ENCODE measurements around the gene MYG1. TPM values are rescaled to one million over a fixed set of nuclear protein-coding genes. Genes with fewer than 3 reads are reported as not detected.

The MYG1 gene
- total and polyA plus RNA-seq, 2 of the 13 experiments (the other 11 are each of a cell fraction or from before 2014, with no cell fraction given) = 38.6 to 58.0 TPM

DNA sequence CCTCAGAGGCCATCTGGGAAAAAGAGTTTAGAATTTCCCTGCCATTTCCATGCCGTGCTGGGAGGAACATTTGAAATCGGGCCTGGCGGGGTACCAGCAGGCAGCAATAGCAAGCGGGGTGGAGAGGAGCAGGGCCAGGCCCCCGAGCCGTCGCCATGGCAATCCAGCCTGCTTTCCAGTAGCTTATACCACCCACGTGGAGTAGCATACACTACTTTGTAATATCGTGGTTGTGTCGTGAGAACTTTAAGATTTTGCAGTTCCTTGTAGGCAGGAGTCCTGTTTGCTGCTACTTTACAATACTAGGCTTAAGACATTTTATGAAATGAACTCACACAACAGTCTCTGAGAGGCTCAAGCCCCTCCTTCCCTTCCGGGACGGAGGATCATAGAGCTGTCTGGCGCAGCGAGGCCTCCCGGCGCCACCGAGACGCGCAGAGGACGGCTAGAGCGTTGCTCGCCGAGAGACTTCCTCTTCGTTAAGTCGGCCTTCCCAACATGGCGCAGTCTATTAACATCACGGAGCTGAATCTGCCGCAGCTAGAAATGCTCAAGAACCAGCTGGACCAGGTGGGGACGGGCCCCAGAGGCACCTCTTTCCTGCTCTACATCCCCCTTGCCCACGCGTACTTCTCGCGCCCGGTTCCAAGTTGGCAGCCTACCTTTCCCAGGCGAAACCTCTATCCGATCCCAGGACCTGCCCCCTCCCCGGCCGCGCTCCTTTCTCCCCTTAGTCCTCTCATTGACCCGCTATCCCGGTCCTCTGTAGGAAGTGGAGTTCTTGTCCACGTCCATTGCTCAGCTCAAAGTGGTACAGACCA lies 4.2 kb upstream of the MYG1 start, which contains the start of gene PFDN5 (continued):
- TF ChIP-seq, protein P1, sequence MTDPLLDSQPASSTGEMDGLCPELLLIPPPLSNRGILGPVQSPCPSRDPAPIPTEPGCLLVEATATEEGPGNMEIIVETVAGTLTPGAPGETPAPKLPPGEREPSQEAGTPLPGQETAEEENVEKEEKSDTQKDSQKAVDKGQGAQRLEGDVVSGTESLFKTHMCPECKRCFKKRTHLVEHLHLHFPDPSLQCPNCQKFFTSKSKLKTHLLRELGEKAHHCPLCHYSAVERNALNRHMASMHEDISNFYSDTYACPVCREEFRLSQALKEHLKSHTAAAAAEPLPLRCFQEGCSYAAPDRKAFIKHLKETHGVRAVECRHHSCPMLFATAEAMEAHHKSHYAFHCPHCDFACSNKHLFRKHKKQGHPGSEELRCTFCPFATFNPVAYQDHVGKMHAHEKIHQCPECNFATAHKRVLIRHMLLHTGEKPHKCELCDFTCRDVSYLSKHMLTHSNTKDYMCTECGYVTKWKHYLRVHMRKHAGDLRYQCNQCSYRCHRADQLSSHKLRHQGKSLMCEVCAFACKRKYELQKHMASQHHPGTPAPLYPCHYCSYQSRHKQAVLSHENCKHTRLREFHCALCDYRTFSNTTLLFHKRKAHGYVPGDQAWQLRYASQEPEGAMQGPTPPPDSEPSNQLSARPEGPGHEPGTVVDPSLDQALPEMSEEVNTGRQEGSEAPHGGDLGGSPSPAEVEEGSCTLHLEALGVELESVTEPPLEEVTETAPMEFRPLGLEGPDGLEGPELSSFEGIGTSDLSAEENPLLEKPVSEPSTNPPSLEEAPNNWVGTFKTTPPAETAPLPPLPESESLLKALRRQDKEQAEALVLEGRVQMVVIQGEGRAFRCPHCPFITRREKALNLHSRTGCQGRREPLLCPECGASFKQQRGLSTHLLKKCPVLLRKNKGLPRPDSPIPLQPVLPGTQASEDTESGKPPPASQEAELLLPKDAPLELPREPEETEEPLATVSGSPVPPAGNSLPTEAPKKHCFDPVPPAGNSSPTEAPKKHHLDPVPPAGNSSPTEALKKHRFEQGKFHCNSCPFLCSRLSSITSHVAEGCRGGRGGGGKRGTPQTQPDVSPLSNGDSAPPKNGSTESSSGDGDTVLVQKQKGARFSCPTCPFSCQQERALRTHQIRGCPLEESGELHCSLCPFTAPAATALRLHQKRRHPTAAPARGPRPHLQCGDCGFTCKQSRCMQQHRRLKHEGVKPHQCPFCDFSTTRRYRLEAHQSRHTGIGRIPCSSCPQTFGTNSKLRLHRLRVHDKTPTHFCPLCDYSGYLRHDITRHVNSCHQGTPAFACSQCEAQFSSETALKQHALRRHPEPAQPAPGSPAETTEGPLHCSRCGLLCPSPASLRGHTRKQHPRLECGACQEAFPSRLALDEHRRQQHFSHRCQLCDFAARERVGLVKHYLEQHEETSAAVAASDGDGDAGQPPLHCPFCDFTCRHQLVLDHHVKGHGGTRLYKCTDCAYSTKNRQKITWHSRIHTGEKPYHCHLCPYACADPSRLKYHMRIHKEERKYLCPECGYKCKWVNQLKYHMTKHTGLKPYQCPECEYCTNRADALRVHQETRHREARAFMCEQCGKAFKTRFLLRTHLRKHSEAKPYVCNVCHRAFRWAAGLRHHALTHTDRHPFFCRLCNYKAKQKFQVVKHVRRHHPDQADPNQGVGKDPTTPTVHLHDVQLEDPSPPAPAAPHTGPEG (CRISPR knock-in tag; IDR thresholded peaks at IDR 0.05) = peak; percentile 70; the same call in 1 of the 2 replicates
- TF ChIP-seq, protein P2, sequence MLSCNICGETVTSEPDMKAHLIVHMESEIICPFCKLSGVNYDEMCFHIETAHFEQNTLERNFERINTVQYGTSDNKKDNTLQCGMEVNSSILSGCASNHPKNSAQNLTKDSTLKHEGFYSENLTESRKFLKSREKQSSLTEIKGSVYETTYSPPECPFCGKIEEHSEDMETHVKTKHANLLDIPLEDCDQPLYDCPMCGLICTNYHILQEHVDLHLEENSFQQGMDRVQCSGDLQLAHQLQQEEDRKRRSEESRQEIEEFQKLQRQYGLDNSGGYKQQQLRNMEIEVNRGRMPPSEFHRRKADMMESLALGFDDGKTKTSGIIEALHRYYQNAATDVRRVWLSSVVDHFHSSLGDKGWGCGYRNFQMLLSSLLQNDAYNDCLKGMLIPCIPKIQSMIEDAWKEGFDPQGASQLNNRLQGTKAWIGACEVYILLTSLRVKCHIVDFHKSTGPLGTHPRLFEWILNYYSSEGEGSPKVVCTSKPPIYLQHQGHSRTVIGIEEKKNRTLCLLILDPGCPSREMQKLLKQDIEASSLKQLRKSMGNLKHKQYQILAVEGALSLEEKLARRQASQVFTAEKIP (CRISPR knock-in tag; IDR thresholded peaks at IDR 0.05; ENCODE audit: borderline replicate concordance) = no peak
- peak; percentile 89 for TF ChIP-seq ZFY (CRISPR knock-in tag; IDR thresholded peaks at IDR 0.05)
- no peak for TF ChIP-seq NFE2L2 (IDR thresholded peaks at IDR 0.05; ENCODE audit: low read length)
- no peak for TF ChIP-seq IKZF1 (IDR thresholded peaks at IDR 0.05)
- no peak for TF ChIP-seq CC2D1A (CRISPR knock-in tag; IDR thresholded peaks at IDR 0.05)
- peak; percentile 93 for TF ChIP-seq KMT2B (CRISPR knock-in tag; IDR thresholded peaks at IDR 0.05)
- TF ChIP-seq AHR (CRISPR knock-in tag; IDR thresholded peaks at IDR 0.05) = 0 out of 2 replicates have a peak, but pooled peaks have one; percentile 69
- no peak for TF ChIP-seq ZNF432 (CRISPR knock-in tag; IDR thresholded peaks at IDR 0.05; ENCODE audit: borderline replicate concordance)
- TF ChIP-seq, protein P3, sequence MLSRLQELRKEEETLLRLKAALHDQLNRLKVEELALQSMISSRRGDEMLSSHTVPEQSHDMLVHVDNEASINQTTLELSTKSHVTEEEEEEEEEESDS (CRISPR knock-in tag; IDR thresholded peaks at IDR 0.05; ENCODE audit: borderline replicate concordance) = no peak; the same call in 1 of the 2 replicates
- TF ChIP-seq, protein P4, sequence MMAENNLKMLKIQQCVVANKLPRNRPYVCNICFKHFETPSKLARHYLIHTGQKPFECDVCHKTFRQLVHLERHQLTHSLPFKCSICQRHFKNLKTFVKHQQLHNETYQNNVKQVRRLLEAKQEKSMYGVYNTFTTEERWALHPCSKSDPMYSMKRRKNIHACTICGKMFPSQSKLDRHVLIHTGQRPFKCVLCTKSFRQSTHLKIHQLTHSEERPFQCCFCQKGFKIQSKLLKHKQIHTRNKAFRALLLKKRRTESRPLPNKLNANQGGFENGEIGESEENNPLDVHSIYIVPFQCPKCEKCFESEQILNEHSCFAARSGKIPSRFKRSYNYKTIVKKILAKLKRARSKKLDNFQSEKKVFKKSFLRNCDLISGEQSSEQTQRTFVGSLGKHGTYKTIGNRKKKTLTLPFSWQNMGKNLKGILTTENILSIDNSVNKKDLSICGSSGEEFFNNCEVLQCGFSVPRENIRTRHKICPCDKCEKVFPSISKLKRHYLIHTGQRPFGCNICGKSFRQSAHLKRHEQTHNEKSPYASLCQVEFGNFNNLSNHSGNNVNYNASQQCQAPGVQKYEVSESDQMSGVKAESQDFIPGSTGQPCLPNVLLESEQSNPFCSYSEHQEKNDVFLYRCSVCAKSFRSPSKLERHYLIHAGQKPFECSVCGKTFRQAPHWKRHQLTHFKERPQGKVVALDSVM (CRISPR knock-in tag; IDR thresholded peaks at IDR 0.05) = no peak
- TF ChIP-seq ZSCAN22 (CRISPR knock-in tag; IDR thresholded peaks at IDR 0.05) = no peak
- TF ChIP-seq, protein P5, sequence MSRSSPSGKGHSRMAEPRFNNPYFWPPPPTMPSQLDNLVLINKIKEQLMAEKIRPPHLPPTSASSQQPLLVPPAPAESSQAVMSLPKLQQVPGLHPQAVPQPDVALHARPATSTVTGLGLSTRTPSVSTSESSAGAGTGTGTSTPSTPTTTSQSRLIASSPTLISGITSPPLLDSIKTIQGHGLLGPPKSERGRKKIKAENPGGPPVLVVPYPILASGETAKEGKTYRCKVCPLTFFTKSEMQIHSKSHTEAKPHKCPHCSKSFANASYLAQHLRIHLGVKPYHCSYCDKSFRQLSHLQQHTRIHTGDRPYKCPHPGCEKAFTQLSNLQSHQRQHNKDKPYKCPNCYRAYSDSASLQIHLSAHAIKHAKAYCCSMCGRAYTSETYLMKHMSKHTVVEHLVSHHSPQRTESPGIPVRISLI (CRISPR knock-in tag; IDR thresholded peaks at IDR 0.05; ENCODE audit: borderline replicate concordance) = no peak
- TF ChIP-seq HHEX (CRISPR knock-in tag; IDR thresholded peaks at IDR 0.05) = no peak
- TF ChIP-seq, protein P6, sequence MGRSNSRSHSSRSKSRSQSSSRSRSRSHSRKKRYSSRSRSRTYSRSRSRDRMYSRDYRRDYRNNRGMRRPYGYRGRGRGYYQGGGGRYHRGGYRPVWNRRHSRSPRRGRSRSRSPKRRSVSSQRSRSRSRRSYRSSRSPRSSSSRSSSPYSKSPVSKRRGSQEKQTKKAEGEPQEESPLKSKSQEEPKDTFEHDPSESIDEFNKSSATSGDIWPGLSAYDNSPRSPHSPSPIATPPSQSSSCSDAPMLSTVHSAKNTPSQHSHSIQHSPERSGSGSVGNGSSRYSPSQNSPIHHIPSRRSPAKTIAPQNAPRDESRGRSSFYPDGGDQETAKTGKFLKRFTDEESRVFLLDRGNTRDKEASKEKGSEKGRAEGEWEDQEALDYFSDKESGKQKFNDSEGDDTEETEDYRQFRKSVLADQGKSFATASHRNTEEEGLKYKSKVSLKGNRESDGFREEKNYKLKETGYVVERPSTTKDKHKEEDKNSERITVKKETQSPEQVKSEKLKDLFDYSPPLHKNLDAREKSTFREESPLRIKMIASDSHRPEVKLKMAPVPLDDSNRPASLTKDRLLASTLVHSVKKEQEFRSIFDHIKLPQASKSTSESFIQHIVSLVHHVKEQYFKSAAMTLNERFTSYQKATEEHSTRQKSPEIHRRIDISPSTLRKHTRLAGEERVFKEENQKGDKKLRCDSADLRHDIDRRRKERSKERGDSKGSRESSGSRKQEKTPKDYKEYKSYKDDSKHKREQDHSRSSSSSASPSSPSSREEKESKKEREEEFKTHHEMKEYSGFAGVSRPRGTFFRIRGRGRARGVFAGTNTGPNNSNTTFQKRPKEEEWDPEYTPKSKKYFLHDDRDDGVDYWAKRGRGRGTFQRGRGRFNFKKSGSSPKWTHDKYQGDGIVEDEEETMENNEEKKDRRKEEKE (IDR thresholded peaks at IDR 0.05) = no peak

Data from HepG2 (cell line).